ENCODE measurements around the gene LDLRAD4. TPM values are rescaled to one million over a fixed set of nuclear protein-coding genes. Genes with fewer than 3 reads are reported as not detected.

LDLRAD4 gene
- total RNA-seq, 1 donor = under 0.01 TPM

DNA sequence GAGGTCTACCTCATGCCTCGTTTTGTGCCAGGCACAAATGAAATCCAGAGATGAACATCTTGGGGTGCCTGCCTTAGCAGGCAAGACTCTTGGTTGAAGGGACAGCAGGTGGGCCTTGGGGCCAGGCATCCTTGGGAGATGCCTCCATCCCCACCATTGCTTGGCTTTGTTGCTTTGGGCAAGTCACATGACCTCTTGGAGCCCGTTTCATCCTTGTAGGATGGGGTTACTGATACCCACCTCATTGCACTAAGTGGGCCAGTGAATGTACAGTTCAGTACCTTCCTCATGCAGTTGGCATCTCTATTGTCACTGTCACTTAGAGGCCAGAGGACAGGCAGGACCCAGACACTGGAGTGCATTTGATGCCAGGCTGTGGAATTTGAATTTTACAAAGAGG, 195.5 kb downstream of the LDLRAD4 start:
- Histone ChIP-seq H3K4me1 (ENCODE audit: insufficient read depth, low read length) (no peaks in the 10 kb centered on the region), H3K79me2 (ENCODE audit: insufficient read depth, low read length) (no peaks in the 10 kb centered on the region), H3K9me3 (ENCODE audit: low read depth, low read length) (peaks cover 5% of the 10 kb centered on the region), H2AFZ (ENCODE audit: low read length) (no peak overlapping the region), H3K27me3 (ENCODE audit: insufficient read depth, low read length) (peaks cover 5% of the 10 kb centered on the region), H3K4me3 (ENCODE audit: insufficient read depth, low read length) (no peak overlapping the region), H3K27ac (ENCODE audit: low read depth, low read length) (no peak overlapping the region), H4K20me1 (ENCODE audit: insufficient read depth, low read length) (no peaks in the 10 kb centered on the region), H3K36me3 (ENCODE audit: insufficient read depth, low read length) (no peaks in the 10 kb centered on the region), H3K4me2 (ENCODE audit: insufficient read depth, low read length) (no peak overlapping the region)
- TF ChIP-seq, protein P1, sequence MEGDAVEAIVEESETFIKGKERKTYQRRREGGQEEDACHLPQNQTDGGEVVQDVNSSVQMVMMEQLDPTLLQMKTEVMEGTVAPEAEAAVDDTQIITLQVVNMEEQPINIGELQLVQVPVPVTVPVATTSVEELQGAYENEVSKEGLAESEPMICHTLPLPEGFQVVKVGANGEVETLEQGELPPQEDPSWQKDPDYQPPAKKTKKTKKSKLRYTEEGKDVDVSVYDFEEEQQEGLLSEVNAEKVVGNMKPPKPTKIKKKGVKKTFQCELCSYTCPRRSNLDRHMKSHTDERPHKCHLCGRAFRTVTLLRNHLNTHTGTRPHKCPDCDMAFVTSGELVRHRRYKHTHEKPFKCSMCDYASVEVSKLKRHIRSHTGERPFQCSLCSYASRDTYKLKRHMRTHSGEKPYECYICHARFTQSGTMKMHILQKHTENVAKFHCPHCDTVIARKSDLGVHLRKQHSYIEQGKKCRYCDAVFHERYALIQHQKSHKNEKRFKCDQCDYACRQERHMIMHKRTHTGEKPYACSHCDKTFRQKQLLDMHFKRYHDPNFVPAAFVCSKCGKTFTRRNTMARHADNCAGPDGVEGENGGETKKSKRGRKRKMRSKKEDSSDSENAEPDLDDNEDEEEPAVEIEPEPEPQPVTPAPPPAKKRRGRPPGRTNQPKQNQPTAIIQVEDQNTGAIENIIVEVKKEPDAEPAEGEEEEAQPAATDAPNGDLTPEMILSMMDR (IDR thresholded peaks at IDR 0.05; ENCODE audit: extremely low read depth, low read depth, low read length) = no peak
- peak; percentile 43 for DNase-seq (ENCODE audit: insufficient read length, low spot score, missing footprints)

DNA sequence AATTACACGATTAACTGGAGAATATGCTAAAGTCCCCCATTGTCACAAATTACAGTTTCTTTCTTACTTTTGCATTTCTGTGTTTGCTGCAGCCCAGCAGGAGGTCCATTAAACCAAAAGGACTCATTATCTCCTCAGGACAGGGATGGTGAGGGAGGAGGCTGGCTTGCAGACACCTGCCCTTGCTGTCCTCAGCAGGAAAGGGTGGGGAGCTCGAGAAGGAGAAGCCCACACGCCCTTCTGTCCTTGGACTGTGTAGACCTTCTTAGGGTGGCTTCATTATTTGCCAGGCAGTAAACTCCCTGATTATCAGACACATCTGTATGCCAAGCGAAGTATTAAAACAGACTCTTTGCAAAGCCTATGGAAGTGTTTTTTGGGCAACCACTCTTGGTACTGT, 196.0 kb downstream of the LDLRAD4 start:
- Histone ChIP-seq H3K27me3 (ENCODE audit: insufficient read depth, low read length) (peaks cover 5% of the 10 kb centered on the region), H3K79me2 (ENCODE audit: insufficient read depth, low read length) (no peaks in the 10 kb centered on the region), H3K4me3 (ENCODE audit: insufficient read depth, low read length) (no peak overlapping the region), H3K27ac (ENCODE audit: low read depth, low read length) (no peak overlapping the region), H3K9me3 (ENCODE audit: low read depth, low read length) (peaks cover 5% of the 10 kb centered on the region), H3K4me1 (ENCODE audit: insufficient read depth, low read length) (no peaks in the 10 kb centered on the region), H3K36me3 (ENCODE audit: insufficient read depth, low read length) (no peaks in the 10 kb centered on the region), H2AFZ (ENCODE audit: low read length) (no peak overlapping the region), H4K20me1 (ENCODE audit: insufficient read depth, low read length) (no peaks in the 10 kb centered on the region), H3K4me2 (ENCODE audit: insufficient read depth, low read length) (no peak overlapping the region)
- TF ChIP-seq, protein P1 (IDR thresholded peaks at IDR 0.05; ENCODE audit: extremely low read depth, low read depth, low read length) = no peak
- peak; percentile 30 for DNase-seq (ENCODE audit: insufficient read length, low spot score, missing footprints)

DNA sequence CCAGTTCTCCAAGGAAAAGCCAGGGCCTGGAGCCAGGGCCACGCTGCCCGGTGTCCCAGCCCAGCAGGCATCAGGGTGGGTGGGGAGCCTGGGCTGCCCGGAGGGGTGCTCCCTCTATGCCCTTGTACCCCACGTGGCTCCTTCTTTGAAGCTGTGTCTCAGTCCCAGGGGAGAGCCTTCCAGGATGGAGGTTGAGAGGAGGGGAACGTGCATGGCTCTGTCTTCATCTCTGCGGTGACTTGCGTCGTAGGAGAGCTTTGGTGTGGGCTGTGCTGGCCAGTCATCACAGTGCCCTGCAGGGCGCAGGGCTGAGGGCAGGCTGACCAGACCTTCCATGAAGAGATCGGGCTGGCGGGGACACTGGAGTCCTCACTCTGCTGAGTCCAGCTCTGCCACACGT, 197.2 kb downstream of the LDLRAD4 start:
- H3K4me3 ChIP-seq (ENCODE audit: insufficient read depth, low read length) = no peak overlapping the region
- no peaks in the 10 kb centered on the region for H3K36me3 ChIP-seq (ENCODE audit: insufficient read depth, low read length)
- no peaks in the 10 kb centered on the region for H4K20me1 ChIP-seq (ENCODE audit: insufficient read depth, low read length)
- H3K27me3 ChIP-seq (ENCODE audit: insufficient read depth, low read length) = peaks cover 5% of the 10 kb centered on the region
- H3K4me2 ChIP-seq (ENCODE audit: insufficient read depth, low read length) = no peak overlapping the region
- DNase-seq (ENCODE audit: insufficient read length, low spot score, missing footprints) = peak; percentile 36
- peaks cover 5% of the 10 kb centered on the region for H3K9me3 ChIP-seq (ENCODE audit: low read depth, low read length)
- H2AFZ ChIP-seq (ENCODE audit: low read length) = no peak overlapping the region
- H3K79me2 ChIP-seq (ENCODE audit: insufficient read depth, low read length) = no peaks in the 10 kb centered on the region
- no peak overlapping the region for H3K27ac ChIP-seq (ENCODE audit: low read depth, low read length)
- TF ChIP-seq, protein P1 (IDR thresholded peaks at IDR 0.05; ENCODE audit: extremely low read depth, low read depth, low read length) = no peak
- no peaks in the 10 kb centered on the region for H3K4me1 ChIP-seq (ENCODE audit: insufficient read depth, low read length)

DNA sequence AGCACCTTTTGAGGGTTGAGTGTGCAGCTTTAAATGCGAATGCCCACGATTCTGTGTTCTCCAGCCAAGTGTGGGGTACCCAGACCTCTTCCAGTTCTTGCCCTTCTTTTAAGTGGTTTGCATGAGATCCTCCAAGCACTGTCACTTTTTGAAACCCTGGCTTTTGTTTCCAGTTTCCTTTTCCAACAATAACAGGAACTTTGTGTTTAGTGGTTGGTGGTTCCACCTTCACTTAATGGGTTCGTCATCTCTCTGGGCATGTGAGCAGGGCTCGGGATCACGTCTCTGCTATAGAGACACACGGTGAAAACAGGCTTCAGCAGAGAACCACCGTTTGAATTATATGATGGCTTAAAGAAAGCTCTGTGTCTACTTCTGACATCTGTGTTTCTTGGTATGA, 197.6 kb downstream of the LDLRAD4 start:
- no peaks in the 10 kb centered on the region for H3K79me2 ChIP-seq (ENCODE audit: insufficient read depth, low read length)
- TF ChIP-seq, protein P1 (IDR thresholded peaks at IDR 0.05; ENCODE audit: extremely low read depth, low read depth, low read length) = no peak
- no peaks in the 10 kb centered on the region for H4K20me1 ChIP-seq (ENCODE audit: insufficient read depth, low read length)
- peaks cover 5% of the 10 kb centered on the region for H3K27me3 ChIP-seq (ENCODE audit: insufficient read depth, low read length)
- H3K4me3 ChIP-seq (ENCODE audit: insufficient read depth, low read length) = no peak overlapping the region
- H3K27ac ChIP-seq (ENCODE audit: low read depth, low read length) = no peak overlapping the region
- no peak overlapping the region for H3K4me2 ChIP-seq (ENCODE audit: insufficient read depth, low read length)
- no peaks in the 10 kb centered on the region for H3K36me3 ChIP-seq (ENCODE audit: insufficient read depth, low read length)
- H2AFZ ChIP-seq (ENCODE audit: low read length) = no peak overlapping the region
- peaks cover 5% of the 10 kb centered on the region for H3K9me3 ChIP-seq (ENCODE audit: low read depth, low read length)
- peak; percentile 39 for DNase-seq (ENCODE audit: insufficient read length, low spot score, missing footprints)
- no peaks in the 10 kb centered on the region for H3K4me1 ChIP-seq (ENCODE audit: insufficient read depth, low read length)
